Mucosa of rectum (tissue), 2 donors: ENCODE measurements around the gene SMAP1.

Experiments used
- H3K27ac ChIP-seq, 2 donors: one replicate each; pipeline ENCODE4 v1.7.0; 2013; ENCODE audit warnings: inconsistent platforms in 2 of 2, low read depth in 2 of 2, low read length in 2 of 2
- H3K27me3 ChIP-seq, 2 donors: one replicate each; pipeline ENCODE4 v1.7.0; 2013; ENCODE audit warnings: low read length in 2 of 2; ENCODE audit not compliant: control insufficient read depth in 2 of 2, insufficient read depth in 2 of 2
- H3K36me3 ChIP-seq, 2 donors: one replicate each; pipeline ENCODE4 v1.7.0; 2013; ENCODE audit warnings: low read length in 2 of 2; ENCODE audit not compliant: control insufficient read depth in 2 of 2, insufficient read depth in 2 of 2
- H3K4me1 ChIP-seq, 2 donors: one replicate each; pipeline ENCODE4 v1.7.0; 2013; ENCODE audit warnings: low read length in 2 of 2, mild to moderate bottlenecking in 1 of 2; ENCODE audit not compliant: control insufficient read depth in 2 of 2, insufficient read depth in 2 of 2
- H3K4me3 ChIP-seq, 2 donors: one replicate each; pipeline ENCODE4 v1.7.0; 2013; ENCODE audit warnings: low read length in 2 of 2
- H3K9ac ChIP-seq, 2 donors: one replicate each; pipeline ENCODE4 v1.7.0; 2013; ENCODE audit warnings: low read length in 2 of 2, low read depth in 1 of 2, mild to moderate bottlenecking in 1 of 2
- H3K9me3 ChIP-seq, 2 donors: one replicate each; pipeline ENCODE4 v1.7.0; 2013; ENCODE audit warnings: low read length in 2 of 2; ENCODE audit not compliant: control insufficient read depth in 2 of 2
- donor health status: healthy.
- donor health status: Normal muscosa, but diverticular disease.

SMAP1 gene

GRCh38 chr6:70652216-70652615, 15.5 kb upstream of the SMAP1 start:
- no peak overlapping the region for H3K4me3 ChIP-seq
- no peaks in the 10 kb centered on the region for H3K36me3 ChIP-seq
- no peaks in the 10 kb centered on the region for H3K4me1 ChIP-seq
- H3K27me3 ChIP-seq, result no peaks in the 10 kb centered on the region
- H3K27ac ChIP-seq, result no peak overlapping the region
- H3K9ac ChIP-seq, result no peak overlapping the region
- H3K9me3 ChIP-seq, result no peaks in the 10 kb centered on the region

- Histone ChIP-seq H3K9me3 (no peaks in the 10 kb centered on the region), H3K36me3 (no peaks in the 10 kb centered on the region), H3K9ac (no peak overlapping the region), H3K27me3 (no peaks in the 10 kb centered on the region), H3K27ac (no peak overlapping the region), H3K4me3 (no peak overlapping the region), H3K4me1 (no peaks in the 10 kb centered on the region)
Observed at GRCh38 chr6:70657706-70658105, 10.0 kb upstream of the SMAP1 start.

GRCh38 chr6:70663881-70664466, 3.7 kb upstream of the SMAP1 start:
- H3K27me3 ChIP-seq, result no peaks in the 10 kb centered on the region
- H3K36me3 ChIP-seq, result no peaks in the 10 kb centered on the region
- no peak overlapping the region for H3K4me3 ChIP-seq
- peaks cover 6 to 13% of the 10 kb centered on the region in 2 donors for H3K4me1 ChIP-seq
- no peaks in the 10 kb centered on the region for H3K9me3 ChIP-seq
- H3K27ac ChIP-seq, result no peak overlapping the region
- no peak overlapping the region for H3K9ac ChIP-seq

GRCh38 chr6:70666706-70667105, 977 bp upstream of the SMAP1 start:
- H3K4me3 ChIP-seq, result peak overlapping the region in 1 of 2 donors; percentile 83
- H3K27ac ChIP-seq, result no peak overlapping the region

GRCh38 chr6:70667256-70667710, 400 bp upstream of the SMAP1 start:
- Histone ChIP-seq H3K27ac (peak overlapping the region; percentile 93), H3K27me3 (no peaks in the 10 kb centered on the region), H3K9me3 (no peaks in the 10 kb centered on the region), H3K4me3 (peak overlapping the region; percentile 83 to 90), H3K4me1 (peaks cover 13 to 26% of the 10 kb centered on the region in 2 donors), H3K36me3 (no peaks in the 10 kb centered on the region), H3K9ac (peak overlapping the region; percentile 72 to 96)

More at GRCh38 chr6:70666706-70667105, 977 bp upstream of the SMAP1 start:
- H3K4me1 ChIP-seq, result peaks cover 13 to 22% of the 10 kb centered on the region in 2 donors
- peak overlapping the region in 1 of 2 donors; percentile 96 for H3K9ac ChIP-seq
- H3K27me3 ChIP-seq, result no peaks in the 10 kb centered on the region
- H3K9me3 ChIP-seq, result no peaks in the 10 kb centered on the region
- H3K36me3 ChIP-seq, result no peaks in the 10 kb centered on the region

- H3K9ac ChIP-seq, result peak overlapping the region; percentile 88 to 96
- H3K36me3 ChIP-seq, result no peaks in the 10 kb centered on the region
- no peaks in the 10 kb centered on the region for H3K27me3 ChIP-seq
- no peaks in the 10 kb centered on the region for H3K9me3 ChIP-seq
- H3K4me1 ChIP-seq, result peaks cover 15 to 35% of the 10 kb centered on the region in 2 donors
- peak overlapping the region; percentile 90 for H3K4me3 ChIP-seq
- peak overlapping the region; percentile 93 for H3K27ac ChIP-seq
Observed at GRCh38 chr6:70668499-70668812, 773 bp downstream of the SMAP1 start.

- Histone ChIP-seq H3K9me3 (no peaks in the 10 kb centered on the region), H3K27me3 (no peaks in the 10 kb centered on the region), H3K36me3 (no peaks in the 10 kb centered on the region), H3K27ac (peak overlapping the region; percentile 93), H3K4me1 (peaks cover 15 to 35% of the 10 kb centered on the region in 2 donors), H3K4me3 (peak overlapping the region; percentile 13 to 90), H3K9ac (peak overlapping the region; percentile 88 to 96)
Observed at GRCh38 chr6:70669133-70669532, 1.4 kb downstream of the SMAP1 start.

GRCh38 chr6:70672549-70672948, 4.9 kb downstream of the SMAP1 start:
- H3K27me3 ChIP-seq, result no peaks in the 10 kb centered on the region
- no peak overlapping the region for H3K4me3 ChIP-seq
- H3K36me3 ChIP-seq, result no peaks in the 10 kb centered on the region
- no peaks in the 10 kb centered on the region for H3K9me3 ChIP-seq
- no peak overlapping the region for H3K9ac ChIP-seq
- H3K4me1 ChIP-seq, result peaks cover 10 to 29% of the 10 kb centered on the region in 2 donors
- H3K27ac ChIP-seq, result no peak overlapping the region

GRCh38 chr6:70673054-70673453, 5.4 kb downstream of the SMAP1 start:
- Histone ChIP-seq H3K4me3 (no peak overlapping the region), H3K9me3 (no peaks in the 10 kb centered on the region), H3K27me3 (no peaks in the 10 kb centered on the region), H3K27ac (no peak overlapping the region), H3K4me1 (peaks cover 10 to 29% of the 10 kb centered on the region in 2 donors), H3K36me3 (no peaks in the 10 kb centered on the region), H3K9ac (no peak overlapping the region)

GRCh38 chr6:70673601-70674000, 5.9 kb downstream of the SMAP1 start:
- Histone ChIP-seq H3K4me3 (no peak overlapping the region), H3K36me3 (no peaks in the 10 kb centered on the region), H3K9me3 (no peaks in the 10 kb centered on the region), H3K27ac (no peak overlapping the region), H3K4me1 (peaks cover 10 to 26% of the 10 kb centered on the region in 2 donors), H3K27me3 (no peaks in the 10 kb centered on the region), H3K9ac (no peak overlapping the region)
